ENCODE measurements around the gene ZNF862. TPM values are rescaled to one million over a fixed set of nuclear protein-coding genes. Genes with fewer than 3 reads are reported as not detected.

The ZNF862 gene
- total RNA-seq, 2 donors from 2014 or later: 11.4 to 17.3 TPM

DNA sequence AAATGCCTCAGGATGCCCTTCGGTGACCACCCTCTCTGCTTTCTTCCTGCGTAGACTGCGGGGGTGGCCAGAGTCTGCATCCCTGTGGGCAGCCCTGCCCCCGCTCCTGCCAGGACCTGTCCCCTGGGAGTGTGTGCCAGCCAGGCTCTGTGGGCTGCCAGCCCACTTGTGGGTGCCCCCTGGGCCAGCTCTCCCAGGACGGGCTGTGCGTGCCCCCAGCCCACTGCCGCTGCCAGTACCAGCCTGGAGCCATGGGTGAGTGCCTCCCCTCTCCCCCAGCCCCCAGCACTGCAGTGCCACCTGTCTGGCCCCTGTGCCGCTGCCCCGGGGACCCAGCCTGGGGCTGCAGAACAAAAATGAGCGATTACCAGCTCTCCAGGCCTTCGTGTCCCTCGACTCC, 23.1 kb upstream of the ZNF862 start:
- TF ChIP-seq, protein P1, sequence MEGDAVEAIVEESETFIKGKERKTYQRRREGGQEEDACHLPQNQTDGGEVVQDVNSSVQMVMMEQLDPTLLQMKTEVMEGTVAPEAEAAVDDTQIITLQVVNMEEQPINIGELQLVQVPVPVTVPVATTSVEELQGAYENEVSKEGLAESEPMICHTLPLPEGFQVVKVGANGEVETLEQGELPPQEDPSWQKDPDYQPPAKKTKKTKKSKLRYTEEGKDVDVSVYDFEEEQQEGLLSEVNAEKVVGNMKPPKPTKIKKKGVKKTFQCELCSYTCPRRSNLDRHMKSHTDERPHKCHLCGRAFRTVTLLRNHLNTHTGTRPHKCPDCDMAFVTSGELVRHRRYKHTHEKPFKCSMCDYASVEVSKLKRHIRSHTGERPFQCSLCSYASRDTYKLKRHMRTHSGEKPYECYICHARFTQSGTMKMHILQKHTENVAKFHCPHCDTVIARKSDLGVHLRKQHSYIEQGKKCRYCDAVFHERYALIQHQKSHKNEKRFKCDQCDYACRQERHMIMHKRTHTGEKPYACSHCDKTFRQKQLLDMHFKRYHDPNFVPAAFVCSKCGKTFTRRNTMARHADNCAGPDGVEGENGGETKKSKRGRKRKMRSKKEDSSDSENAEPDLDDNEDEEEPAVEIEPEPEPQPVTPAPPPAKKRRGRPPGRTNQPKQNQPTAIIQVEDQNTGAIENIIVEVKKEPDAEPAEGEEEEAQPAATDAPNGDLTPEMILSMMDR (IDR thresholded peaks at IDR 0.05): no peak
- H3K4me1 ChIP-seq (ENCODE audit: control insufficient read depth in 1 of 2, low read depth in 2 of 2): no peaks in the 10 kb centered on the region
- DNase-seq (ENCODE audit: low spot score) (no peak), ATAC-seq (ENCODE audit: insufficient number of reproducible peaks, low FRiP score, low read depth) (no peak)
- H3K27ac ChIP-seq: no peak overlapping the region
- no peaks in the 10 kb centered on the region for H3K27me3 ChIP-seq (replicated peaks; ENCODE audit: insufficient read depth)
- no peak overlapping the region for H3K4me3 ChIP-seq
- H3K36me3 ChIP-seq: no peaks in the 10 kb centered on the region
- no peaks in the 10 kb centered on the region for H3K9me3 ChIP-seq

DNA sequence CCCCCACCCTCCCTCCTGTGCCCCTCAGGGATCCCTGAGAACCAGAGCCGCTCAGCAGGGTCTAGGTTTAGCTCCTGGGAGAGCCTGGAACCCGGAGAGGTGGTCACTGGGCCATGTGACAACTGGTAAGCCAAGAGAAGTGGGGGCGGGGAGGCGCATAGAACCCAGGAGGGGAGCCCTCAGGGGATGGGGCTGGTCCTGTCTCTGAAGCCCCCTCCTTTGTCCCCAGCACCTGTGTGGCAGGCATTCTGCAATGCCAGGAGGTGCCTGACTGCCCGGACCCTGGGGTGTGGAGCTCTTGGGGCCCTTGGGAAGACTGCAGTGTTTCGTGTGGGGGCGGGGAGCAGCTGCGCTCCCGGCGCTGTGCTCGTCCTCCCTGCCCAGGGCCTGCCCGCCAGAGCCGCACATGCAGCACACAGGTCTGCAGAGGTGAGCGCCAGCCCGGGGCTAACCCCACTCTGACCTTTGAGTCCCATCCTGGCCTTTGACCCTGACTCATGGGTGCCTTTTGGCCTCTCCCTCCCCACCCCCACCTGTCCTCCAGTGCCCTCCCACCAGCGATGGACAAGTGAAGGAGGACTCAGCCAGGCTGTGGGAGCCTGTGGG, 22.4 kb upstream of the ZNF862 start:
- ATAC-seq (ENCODE audit: insufficient number of reproducible peaks, low FRiP score, low read depth): no peak
- TF ChIP-seq, protein P1 (IDR thresholded peaks at IDR 0.05): no peak
- Histone ChIP-seq H3K9me3 (no peaks in the 10 kb centered on the region), H3K4me3 (no peak overlapping the region), H3K27ac (no peak overlapping the region), H3K36me3 (no peaks in the 10 kb centered on the region), H3K27me3 (replicated peaks; ENCODE audit: insufficient read depth) (no peaks in the 10 kb centered on the region), H3K4me1 (ENCODE audit: control insufficient read depth in 1 of 2, low read depth in 2 of 2) (no peaks in the 10 kb centered on the region)
- DNase-seq (ENCODE audit: low spot score): no peak

DNA sequence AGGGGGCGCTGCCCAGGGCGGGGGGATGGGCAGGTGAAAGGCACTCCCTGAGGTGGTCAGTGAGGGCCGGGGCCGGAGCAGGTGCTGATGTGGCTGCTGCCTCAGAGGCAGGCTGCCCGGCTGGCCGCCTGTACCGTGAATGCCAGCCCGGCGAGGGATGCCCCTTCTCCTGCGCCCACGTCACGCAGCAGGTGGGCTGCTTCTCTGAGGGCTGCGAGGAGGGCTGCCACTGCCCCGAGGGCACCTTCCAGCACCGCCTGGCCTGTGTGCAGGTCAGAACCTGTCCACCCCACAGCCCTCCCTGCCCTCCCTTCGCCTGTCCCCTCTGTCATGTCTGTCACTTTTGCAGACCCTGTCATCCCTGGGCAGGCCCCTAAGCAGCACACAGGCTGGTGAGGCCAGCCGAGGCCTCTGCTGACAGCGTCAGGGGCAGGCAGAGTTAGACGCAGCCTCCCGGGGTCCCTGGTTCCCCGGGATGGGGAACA, 21.9 kb upstream of the ZNF862 start:
- no peaks in the 10 kb centered on the region for H3K9me3 ChIP-seq
- no peaks in the 10 kb centered on the region for H3K36me3 ChIP-seq
- DNase-seq (ENCODE audit: low spot score): no peak
- no peaks in the 10 kb centered on the region for H3K4me1 ChIP-seq (ENCODE audit: control insufficient read depth in 1 of 2, low read depth in 2 of 2)
- H3K4me3 ChIP-seq: no peak overlapping the region
- ATAC-seq (ENCODE audit: insufficient number of reproducible peaks, low FRiP score, low read depth): no peak
- no peaks in the 10 kb centered on the region for H3K27me3 ChIP-seq (replicated peaks; ENCODE audit: insufficient read depth)
- no peak overlapping the region for H3K27ac ChIP-seq
- TF ChIP-seq, protein P1 (IDR thresholded peaks at IDR 0.05): no peak

DNA sequence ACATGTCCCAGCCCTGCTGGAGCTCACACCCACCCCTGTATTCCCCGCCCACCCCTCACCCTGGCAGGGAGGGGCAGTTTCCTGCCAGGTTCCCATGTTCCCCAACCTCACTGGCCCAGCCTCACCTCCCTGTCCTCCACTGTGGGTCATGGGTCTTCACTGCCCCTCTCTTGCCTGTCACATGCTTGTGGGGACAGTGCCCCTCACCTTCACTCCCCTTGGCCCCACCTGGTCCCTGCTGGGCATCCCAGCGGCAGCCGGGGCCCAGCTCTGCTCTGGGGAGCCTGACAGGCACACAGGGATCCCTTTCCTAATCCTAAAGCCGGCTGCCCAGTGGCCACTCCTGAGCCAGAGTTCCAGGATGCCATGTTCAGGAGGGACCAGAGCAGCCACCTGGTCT, 21.4 kb upstream of the ZNF862 start:
- Histone ChIP-seq H3K4me1 (ENCODE audit: control insufficient read depth in 1 of 2, low read depth in 2 of 2) (no peaks in the 10 kb centered on the region), H3K4me3 (no peak overlapping the region), H3K27ac (no peak overlapping the region), H3K36me3 (no peaks in the 10 kb centered on the region), H3K27me3 (replicated peaks; ENCODE audit: insufficient read depth) (no peaks in the 10 kb centered on the region), H3K9me3 (no peaks in the 10 kb centered on the region)
- DNase-seq (ENCODE audit: low spot score) (no peak), ATAC-seq (ENCODE audit: insufficient number of reproducible peaks, low FRiP score, low read depth) (no peak)
- TF ChIP-seq, protein P1 (IDR thresholded peaks at IDR 0.05): no peak

DNA sequence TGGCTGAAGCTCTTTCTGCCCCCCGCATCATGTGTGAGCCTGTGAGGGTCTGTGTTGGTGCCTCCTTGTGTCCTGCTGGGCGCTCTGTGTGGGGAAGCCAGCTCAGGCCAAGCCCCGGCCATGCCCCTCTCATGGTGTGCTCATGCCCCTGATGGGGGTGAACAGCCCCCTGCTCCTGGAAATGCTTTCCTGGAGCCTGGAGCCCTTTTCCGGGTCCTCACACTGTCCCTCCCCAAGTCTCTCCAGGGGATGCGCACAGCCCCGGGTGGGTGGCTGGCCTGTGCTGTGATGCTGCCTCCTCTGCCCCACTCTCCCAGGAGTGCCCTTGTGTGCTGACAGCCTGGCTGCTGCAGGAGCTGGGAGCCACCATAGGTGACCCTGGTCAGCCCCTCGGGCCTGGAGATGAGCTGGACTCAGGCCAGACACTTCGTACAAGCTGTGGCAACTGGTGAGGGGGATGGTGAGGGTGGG, 20.8 kb upstream of the ZNF862 start:
- no peak overlapping the region for H3K4me3 ChIP-seq
- H3K36me3 ChIP-seq: no peaks in the 10 kb centered on the region
- H3K9me3 ChIP-seq: no peaks in the 10 kb centered on the region
- H3K4me1 ChIP-seq (ENCODE audit: control insufficient read depth in 1 of 2, low read depth in 2 of 2): no peaks in the 10 kb centered on the region
- TF ChIP-seq, protein P1 (IDR thresholded peaks at IDR 0.05): no peak
- H3K27me3 ChIP-seq (replicated peaks; ENCODE audit: insufficient read depth): no peaks in the 10 kb centered on the region
- H3K27ac ChIP-seq: no peak overlapping the region
- no peak for ATAC-seq (ENCODE audit: insufficient number of reproducible peaks, low FRiP score, low read depth)
- no peak for DNase-seq (ENCODE audit: low spot score)
